HG03439 (cell line): ENCODE data around the gene NUP210L.

Experiments used
- ATAC-seq: cut with Tn5 transposase; IDR thresholded peaks from one replicate; pipeline ENCODE4 v1.9.1; 2021; ENCODE audit warnings: mild to moderate bottlenecking, moderate library complexity; ENCODE audit not compliant: unreplicated experiment

NUP210L gene

GRCh38 chr1:153968000-153968363 is 186.9 kb downstream of the NUP210L start:
- ATAC-seq = no peak

GRCh38 chr1:153967107-153967999 is 187.5 kb downstream of the NUP210L start, which contains the start of gene CREB3L4:
Gene CREB3L4, plus strand, starts transcription at chr1:153967902. Its CDS starts 624 bp downstream, at chr1:153968526.
- ATAC-seq = peak; percentile 70

DNA sequence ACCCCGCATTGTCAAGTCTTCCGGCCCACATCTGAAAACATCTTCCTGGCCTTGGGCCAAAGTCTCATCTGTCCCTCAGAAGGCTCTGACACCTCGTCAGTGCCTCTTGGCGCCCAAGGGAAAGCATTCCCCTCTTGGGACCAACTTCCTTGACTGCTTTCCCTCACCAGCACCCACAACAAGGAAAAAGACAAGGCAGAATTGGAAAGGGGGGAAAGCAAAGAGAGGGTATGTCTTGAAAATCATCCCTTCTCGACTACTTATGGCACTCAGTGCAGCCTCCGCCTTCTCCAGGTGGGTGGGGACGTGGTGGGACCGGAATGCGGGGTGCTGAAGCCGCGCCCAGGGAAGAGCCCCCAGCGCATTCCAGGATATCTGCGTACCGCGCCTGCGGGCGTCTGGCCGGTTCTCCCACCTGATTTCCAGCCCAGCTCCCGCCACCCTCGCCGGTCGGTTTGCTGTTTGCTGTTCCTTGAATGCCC is 191.0 kb downstream of the NUP210L start:
- no peak for ATAC-seq

GRCh38 chr1:153963030-153963849 is 191.6 kb downstream of the NUP210L start, which contains the start of gene SLC39A1:
Gene SLC39A1, minus strand, starts transcription at chr1:153963537. Its CDS starts 822 bp downstream, at chr1:153962715.
- ATAC-seq = peak; percentile 43

GRCh38 chr1:153962088-153963029 is 192.5 kb downstream of the NUP210L start:
- no peak for ATAC-seq

DNA sequence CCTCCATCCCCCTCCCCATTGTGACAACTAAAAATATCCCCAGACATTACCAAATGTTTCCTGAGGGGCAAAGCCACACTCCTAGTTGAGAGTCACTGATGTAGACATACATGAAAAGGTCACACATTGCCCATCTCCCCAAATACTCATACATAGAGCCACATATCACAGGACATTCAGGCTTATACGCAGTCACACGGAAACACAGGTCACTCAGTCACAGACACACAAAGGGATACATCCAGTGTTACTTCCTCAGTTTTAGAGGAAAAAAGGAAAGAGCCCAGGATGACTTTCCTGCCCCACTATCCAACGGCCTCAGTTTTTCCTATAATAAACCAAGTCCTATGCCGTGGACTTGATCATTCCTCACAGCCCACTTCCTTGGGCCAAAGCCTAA is 193.5 kb downstream of the NUP210L start:
- no peak for ATAC-seq

DNA sequence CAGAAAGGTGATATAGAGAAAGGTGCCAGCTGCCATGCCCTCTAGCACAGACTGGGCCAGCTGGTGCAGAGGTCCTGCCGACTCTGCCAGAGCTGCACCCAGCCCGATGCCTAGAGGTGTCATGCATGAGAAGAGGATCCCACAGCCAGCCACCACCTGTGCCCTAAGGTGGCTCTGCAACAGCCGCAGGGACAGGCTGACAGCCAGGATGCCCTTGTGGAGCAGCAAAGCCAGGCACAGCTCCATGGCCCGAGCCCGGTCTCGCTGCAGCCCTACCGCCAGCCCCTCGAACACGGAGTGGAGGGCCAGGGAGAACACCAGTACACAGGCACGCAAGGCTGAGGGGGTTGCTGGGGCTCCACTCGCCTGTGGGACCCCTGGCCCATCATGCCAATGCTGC is 194.7 kb downstream of the NUP210L start:
- no peak for ATAC-seq

DNA sequence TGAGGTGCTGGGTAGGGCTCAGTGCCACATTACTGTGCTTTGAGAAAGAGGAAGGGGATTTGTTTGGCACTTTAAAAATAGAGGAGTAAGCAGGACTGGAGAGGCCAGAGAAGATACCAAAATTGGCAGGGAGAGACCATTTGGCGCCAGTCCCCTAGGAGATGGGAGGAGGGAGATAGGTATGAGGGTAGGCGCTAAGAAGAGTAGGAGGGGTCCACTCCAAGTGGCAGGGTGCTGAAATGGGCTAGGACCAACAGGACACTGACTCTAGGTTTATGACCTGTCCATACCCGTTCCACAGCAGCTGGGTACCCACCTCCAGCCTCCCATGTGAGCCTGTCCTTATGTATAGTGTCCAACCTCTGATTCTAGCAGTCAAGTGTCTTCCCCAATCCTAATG is 195.4 kb downstream of the NUP210L start:
- ATAC-seq = no peak

DNA sequence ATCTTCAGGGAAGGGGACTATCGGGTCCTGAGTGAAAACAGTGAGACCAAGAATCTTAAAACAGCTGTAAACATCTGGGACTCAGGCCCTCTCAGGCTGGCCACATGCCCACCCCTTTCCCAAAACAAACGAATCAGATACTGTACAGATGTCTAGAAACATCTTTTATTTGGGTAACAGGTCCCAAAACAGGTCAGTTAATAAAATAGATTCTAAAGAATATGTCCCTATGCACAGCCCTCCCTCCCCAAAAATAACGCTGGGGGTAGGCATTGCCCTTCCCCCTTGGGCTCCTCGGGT is 196.0 kb downstream of the NUP210L start:
- peak; percentile 3 for ATAC-seq

- ATAC-seq = peak; percentile 77
These were observed 196.5 kb downstream of the NUP210L start, which contains the start of gene CRTC2 for GRCh38 chr1:153958111-153958960. Gene CRTC2, minus strand, starts transcription at chr1:153958612. Its CDS starts 115 bp downstream, at chr1:153958497.

- peak; percentile 7 for ATAC-seq
These were observed 197.1 kb downstream of the NUP210L start for GRCh38 chr1:153957744-153958110.

DNA sequence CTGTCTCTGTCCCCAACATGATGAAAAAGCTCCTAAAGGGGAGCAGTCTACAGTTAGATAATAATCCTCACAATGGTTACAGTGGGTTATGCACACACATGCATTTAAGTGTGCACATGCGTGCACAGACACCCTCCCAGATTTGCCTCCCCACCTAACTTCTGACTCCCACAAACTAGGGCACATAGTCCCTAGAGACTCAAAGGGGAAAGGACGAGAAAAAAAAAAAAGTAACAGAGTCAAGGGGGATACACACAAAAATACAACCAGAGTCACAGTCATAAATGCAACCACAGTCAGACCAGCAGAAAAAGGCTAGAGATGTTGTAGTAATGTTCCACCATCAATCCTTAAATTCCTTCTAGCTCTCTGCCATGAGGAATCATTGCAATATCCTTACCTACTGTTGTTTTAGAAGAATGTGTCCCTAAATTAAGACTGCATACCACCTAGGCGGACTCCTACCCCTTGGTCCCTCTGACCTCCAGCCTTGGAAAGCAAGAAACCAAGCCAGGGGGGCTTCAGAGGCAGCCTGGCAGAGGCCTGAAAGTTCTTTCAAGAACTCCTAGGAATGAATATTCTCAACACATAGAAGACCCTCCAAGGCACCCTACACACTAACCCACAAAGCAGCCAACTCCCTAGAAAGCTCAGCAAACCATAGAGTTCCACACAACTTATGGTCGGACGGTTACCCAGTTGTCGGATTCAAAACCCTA is 197.7 kb downstream of the NUP210L start:
- ATAC-seq = no peak

GRCh38 chr1:153954826-153955225 is 200.0 kb downstream of the NUP210L start:
- no peak for ATAC-seq

GRCh38 chr1:153953859-153954365 is 201.0 kb downstream of the NUP210L start:
- no peak for ATAC-seq

GRCh38 chr1:153951801-153952200 is 203.1 kb downstream of the NUP210L start:
- no peak for ATAC-seq

GRCh38 chr1:153951183-153951582 is 203.7 kb downstream of the NUP210L start:
- ATAC-seq = no peak

DNA sequence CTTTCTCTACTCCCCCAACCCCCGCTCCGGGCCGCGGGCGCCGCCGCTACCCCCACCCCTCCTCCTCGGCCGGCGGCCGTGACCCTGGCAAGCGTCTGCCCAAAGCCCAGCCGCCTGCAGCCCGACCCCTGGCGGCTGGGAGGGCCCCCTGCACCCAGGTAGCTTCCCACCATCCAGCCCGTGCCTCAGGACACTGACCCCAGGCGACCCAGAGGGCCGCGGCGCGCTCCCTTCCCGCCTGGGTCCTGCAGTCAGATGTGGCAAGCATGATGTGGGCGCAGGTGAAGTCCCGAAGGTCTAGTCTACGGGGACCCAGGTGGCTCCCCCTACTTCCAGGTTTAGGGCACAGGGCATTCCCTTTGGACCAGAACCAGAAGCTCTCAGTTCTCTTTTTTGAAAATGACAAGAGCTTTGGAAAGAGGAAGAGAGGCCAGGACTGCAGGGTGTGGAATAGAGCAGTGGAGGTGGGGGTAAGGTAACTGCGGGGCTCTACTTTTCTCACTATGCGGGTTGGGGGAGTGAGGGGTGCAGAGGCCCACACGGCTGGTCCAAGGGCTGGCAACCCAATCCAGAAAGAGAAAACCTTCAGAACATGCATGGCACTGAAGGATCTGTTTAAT is 208.1 kb downstream of the NUP210L start, which contains the start of gene DENND4B:
TSS of gene DENND4B (minus strand) at position 97 of the 620 bp plus-strand sequence. CDS start 2,344 bp downstream, outside the sequence.
- ATAC-seq = peak; percentile 62
